WTC11 (cell line): ENCODE results near the gene GSDME. TPM values are rescaled to one million over a fixed set of nuclear protein-coding genes. Genes with fewer than 3 reads are reported as not detected.

ENCODE experiments used
- ATAC-seq: fragments of 200-7000 bp; cut with Tn5 transposase; 2 replicates; pipeline ENCODE4 v1.10.0; 2021; ENCODE audit warnings: mild to moderate bottlenecking, moderate library complexity
- CTCF ChIA-PET: fragments of 300-600 bp; sonication (Branson Sonifier 250); formaldehyde crosslinking; loops from one replicate; lab custom pipeline; 2021; ENCODE audit warnings: antibody characterized with exemption; lab: Charles Lee
- POLR2A ChIA-PET: fragments of 350-600 bp; sonication (Branson Sonifier 250); formaldehyde crosslinking; loops from one replicate; lab custom pipeline; 2021; ENCODE audit warnings: antibody characterized with exemption; lab: Charles Lee
- DNase-seq: peaks from one replicate; pipeline ENCODE4 v3.0.0; 2021; ENCODE audit warnings: low spot score
- H3K27ac Mint-ChIP-seq: 2 replicates; pipeline ENCODE4 v1.8.0; 2021; ENCODE audit warnings: mixed read lengths
- H3K27me3 Mint-ChIP-seq: 2 replicates; pipeline ENCODE4 v1.8.0; 2021; ENCODE audit warnings: low read depth, mild to moderate bottlenecking, moderate library complexity, mixed read lengths
- H3K36me3 Mint-ChIP-seq: 2 replicates; pipeline ENCODE4 v1.8.0; 2021; ENCODE audit warnings: mixed read lengths
- H3K4me1 Mint-ChIP-seq: 2 replicates; pipeline ENCODE4 v1.8.0; 2022; ENCODE audit warnings: mixed read lengths
- H3K4me3 Mint-ChIP-seq: 2 replicates; pipeline ENCODE4 v1.8.0; 2021; ENCODE audit warnings: mild to moderate bottlenecking, moderate library complexity, mixed read lengths
- H3K9me3 Mint-ChIP-seq: 2 replicates; pipeline ENCODE4 v1.8.0; 2021; ENCODE audit warnings: mixed read lengths
- ATF1 ChIP-seq: sonication (generic); formaldehyde crosslinking; IDR thresholded peaks from 2 replicates; pipeline ENCODE4 v1.8.1; 2023; ENCODE audit warnings: mild to moderate bottlenecking, moderate library complexity, missing genetic modification reagents
- E2F4 ChIP-seq: sonication (generic); formaldehyde crosslinking; IDR thresholded peaks from 2 replicates; pipeline ENCODE4 v1.8.1; 2022; ENCODE audit warnings: low read depth, mild to moderate bottlenecking, moderate library complexity, missing genetic modification reagents, borderline replicate concordance
- ELF4 ChIP-seq: sonication (generic); formaldehyde crosslinking; IDR thresholded peaks from 2 replicates; pipeline ENCODE4 v1.8.1; 2022; ENCODE audit warnings: low read depth, mild to moderate bottlenecking, moderate library complexity, missing genetic modification reagents
- ESRRA ChIP-seq: sonication (generic); formaldehyde crosslinking; IDR thresholded peaks from 2 replicates; pipeline ENCODE4 v1.8.1; 2022; ENCODE audit warnings: mild to moderate bottlenecking, missing genetic modification reagents, borderline replicate concordance
- GABPB1 ChIP-seq: sonication (generic); formaldehyde crosslinking; IDR thresholded peaks from 2 replicates; pipeline ENCODE4 v1.8.1; 2023; ENCODE audit warnings: mild to moderate bottlenecking, missing genetic modification reagents
- GRHL2 ChIP-seq: fragments of 250-450 bp; sonication (Bioruptor Pico); IDR thresholded peaks from 2 replicates; pipeline ENCODE4 v1.8.0; 2022; ENCODE audit warnings: mild to moderate bottlenecking, moderate library complexity; ENCODE audit not compliant: insufficient replicate concordance, severe bottlenecking
- MXD4 ChIP-seq: fragments of 250-450 bp; sonication (Bioruptor Pico); IDR thresholded peaks from 2 replicates; pipeline ENCODE4 v1.8.0; 2021; ENCODE audit warnings: mild to moderate bottlenecking, moderate library complexity, borderline replicate concordance
- RELA ChIP-seq: sonication (generic); formaldehyde crosslinking; IDR thresholded peaks from 2 replicates; pipeline ENCODE4 v1.8.1; 2022; ENCODE audit warnings: missing genetic modification reagents, mild to moderate bottlenecking, borderline replicate concordance
- SMAD4 ChIP-seq: sonication (generic); formaldehyde crosslinking; IDR thresholded peaks from 2 replicates; pipeline ENCODE4 v1.8.0; 2022; ENCODE audit warnings: mild to moderate bottlenecking, missing genetic modification reagents
- TEAD1 ChIP-seq: sonication (generic); formaldehyde crosslinking; IDR thresholded peaks from 2 replicates; pipeline ENCODE4 v1.8.0; 2022; ENCODE audit warnings: mild to moderate bottlenecking, missing genetic modification reagents
- TP53 ChIP-seq: sonication (generic); formaldehyde crosslinking; IDR thresholded peaks from 2 replicates; pipeline ENCODE4 v1.8.1; 2023; ENCODE audit warnings: mild to moderate bottlenecking, missing genetic modification reagents
- USF2 ChIP-seq: sonication (generic); formaldehyde crosslinking; IDR thresholded peaks from 2 replicates; pipeline ENCODE4 v1.8.1; 2023; ENCODE audit warnings: mild to moderate bottlenecking, missing genetic modification reagents, moderate library complexity
- ZBTB21 ChIP-seq: sonication (generic); formaldehyde crosslinking; IDR thresholded peaks from 2 replicates; pipeline ENCODE4 v1.8.1; 2023; ENCODE audit warnings: mild to moderate bottlenecking, missing genetic modification reagents, borderline replicate concordance
- ZNF396 ChIP-seq: fragments of 250-450 bp; sonication (Bioruptor Pico); IDR thresholded peaks from 2 replicates; pipeline ENCODE4 v1.8.0; 2021; ENCODE audit warnings: mild to moderate bottlenecking, moderate library complexity, borderline replicate concordance
- ZNF423 ChIP-seq: fragments of 250-450 bp; sonication (Bioruptor Pico); IDR thresholded peaks from 2 replicates; pipeline ENCODE4 v2.1.2; 2022; ENCODE audit warnings: mild to moderate bottlenecking, moderate library complexity
- ZNF425 ChIP-seq: fragments of 250-450 bp; sonication (Bioruptor Pico); conservative IDR thresholded peaks from 2 replicates; pipeline ENCODE4 v1.9.0; 2021; ENCODE audit warnings: mild to moderate bottlenecking
- total RNA-seq: library from RNA; stranded (reverse); gene quantifications from 3 replicates; pipeline ENCODE4 v1.2.3, GENCODE V29; 2021
- TF ChIP-seq, protein P1 (sequence below): sonication (generic); formaldehyde crosslinking; IDR thresholded peaks from 2 replicates; pipeline ENCODE4 v1.8.1; 2022; ENCODE audit warnings: missing genetic modification reagents, borderline replicate concordance
- TF ChIP-seq, protein P2 (sequence below): sonication (generic); formaldehyde crosslinking; IDR thresholded peaks from 2 replicates; pipeline ENCODE4 v1.8.0; 2022; ENCODE audit warnings: mild to moderate bottlenecking, missing genetic modification reagents
- TF ChIP-seq, protein P3 (sequence below): sonication (generic); formaldehyde crosslinking; IDR thresholded peaks from 2 replicates; pipeline ENCODE4 v1.8.1; 2023; ENCODE audit warnings: mild to moderate bottlenecking, missing genetic modification reagents, borderline replicate concordance
- TF ChIP-seq, protein P4 (sequence below): sonication (generic); formaldehyde crosslinking; IDR thresholded peaks from 2 replicates; pipeline ENCODE4 v1.8.0; 2022; ENCODE audit warnings: mild to moderate bottlenecking, missing genetic modification reagents

GSDME gene
- total RNA-seq, 1 experiment from 2014 or later = 4.8 TPM

DNA sequence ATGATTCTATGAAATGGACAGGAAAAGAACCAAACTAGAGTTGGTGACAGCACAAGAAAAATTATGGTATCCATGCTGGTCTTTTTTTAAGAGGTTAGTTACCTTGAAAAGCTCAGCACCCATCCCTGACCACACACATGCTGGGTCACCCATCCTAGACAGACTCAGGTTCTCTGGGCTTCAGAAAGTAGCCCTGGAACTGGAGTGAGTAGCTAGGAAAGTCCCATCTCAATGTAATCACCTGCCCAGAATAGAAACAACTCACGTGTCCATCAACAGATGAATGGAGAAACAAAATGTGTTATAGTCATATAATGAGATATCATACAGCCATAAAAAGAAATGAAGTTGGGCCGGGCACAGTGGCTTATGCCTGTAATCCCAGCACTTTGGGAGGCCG is 37.0 kb downstream of the GSDME start:
- H3K36me3 Mint-ChIP-seq = no peaks in the 10 kb centered on the region
- ATAC-seq (no peak), DNase-seq (no peak)
- no peak overlapping the region for H3K4me3 Mint-ChIP-seq
- CTCF ChIA-PET = interaction anchor here (0.6 kb wide), 1 partner anchor 56 kb away, joined by 4 read pairs; no protein-coding TSS in a partner anchor
- POLR2A ChIA-PET = no interaction called here
- TF ChIP-seq, protein P1, sequence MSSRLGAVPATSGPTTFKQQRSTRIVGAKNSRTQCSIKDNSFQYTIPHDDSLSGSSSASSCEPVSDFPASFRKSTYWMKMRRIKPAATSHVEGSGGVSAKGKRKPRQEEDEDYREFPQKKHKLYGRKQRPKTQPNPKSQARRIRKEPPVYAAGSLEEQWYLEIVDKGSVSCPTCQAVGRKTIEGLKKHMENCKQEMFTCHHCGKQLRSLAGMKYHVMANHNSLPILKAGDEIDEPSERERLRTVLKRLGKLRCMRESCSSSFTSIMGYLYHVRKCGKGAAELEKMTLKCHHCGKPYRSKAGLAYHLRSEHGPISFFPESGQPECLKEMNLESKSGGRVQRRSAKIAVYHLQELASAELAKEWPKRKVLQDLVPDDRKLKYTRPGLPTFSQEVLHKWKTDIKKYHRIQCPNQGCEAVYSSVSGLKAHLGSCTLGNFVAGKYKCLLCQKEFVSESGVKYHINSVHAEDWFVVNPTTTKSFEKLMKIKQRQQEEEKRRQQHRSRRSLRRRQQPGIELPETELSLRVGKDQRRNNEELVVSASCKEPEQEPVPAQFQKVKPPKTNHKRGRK (CRISPR knock-in tag) = no peak
- TF ChIP-seq GRHL2 (no peak), USF2 (CRISPR knock-in tag) (no peak), SMAD4 (CRISPR knock-in tag) (no peak), ZNF396 (CRISPR knock-in tag) (no peak), GABPB1 (CRISPR knock-in tag) (no peak), ESRRA (no peak), ATF1 (CRISPR knock-in tag) (no peak), ELF4 (CRISPR knock-in tag) (no peak), TP53 (CRISPR knock-in tag) (no peak), ZNF423 (no peak), ZNF425 (CRISPR knock-in tag) (no peak), MXD4 (no peak), RELA (CRISPR knock-in tag) (no peak), TEAD1 (CRISPR knock-in tag) (no peak), ZBTB21 (CRISPR knock-in tag) (no peak), E2F4 (CRISPR knock-in tag) (no peak)
- TF ChIP-seq, protein P2, sequence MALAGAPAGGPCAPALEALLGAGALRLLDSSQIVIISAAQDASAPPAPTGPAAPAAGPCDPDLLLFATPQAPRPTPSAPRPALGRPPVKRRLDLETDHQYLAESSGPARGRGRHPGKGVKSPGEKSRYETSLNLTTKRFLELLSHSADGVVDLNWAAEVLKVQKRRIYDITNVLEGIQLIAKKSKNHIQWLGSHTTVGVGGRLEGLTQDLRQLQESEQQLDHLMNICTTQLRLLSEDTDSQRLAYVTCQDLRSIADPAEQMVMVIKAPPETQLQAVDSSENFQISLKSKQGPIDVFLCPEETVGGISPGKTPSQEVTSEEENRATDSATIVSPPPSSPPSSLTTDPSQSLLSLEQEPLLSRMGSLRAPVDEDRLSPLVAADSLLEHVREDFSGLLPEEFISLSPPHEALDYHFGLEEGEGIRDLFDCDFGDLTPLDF = no peak
- TF ChIP-seq, protein P3, sequence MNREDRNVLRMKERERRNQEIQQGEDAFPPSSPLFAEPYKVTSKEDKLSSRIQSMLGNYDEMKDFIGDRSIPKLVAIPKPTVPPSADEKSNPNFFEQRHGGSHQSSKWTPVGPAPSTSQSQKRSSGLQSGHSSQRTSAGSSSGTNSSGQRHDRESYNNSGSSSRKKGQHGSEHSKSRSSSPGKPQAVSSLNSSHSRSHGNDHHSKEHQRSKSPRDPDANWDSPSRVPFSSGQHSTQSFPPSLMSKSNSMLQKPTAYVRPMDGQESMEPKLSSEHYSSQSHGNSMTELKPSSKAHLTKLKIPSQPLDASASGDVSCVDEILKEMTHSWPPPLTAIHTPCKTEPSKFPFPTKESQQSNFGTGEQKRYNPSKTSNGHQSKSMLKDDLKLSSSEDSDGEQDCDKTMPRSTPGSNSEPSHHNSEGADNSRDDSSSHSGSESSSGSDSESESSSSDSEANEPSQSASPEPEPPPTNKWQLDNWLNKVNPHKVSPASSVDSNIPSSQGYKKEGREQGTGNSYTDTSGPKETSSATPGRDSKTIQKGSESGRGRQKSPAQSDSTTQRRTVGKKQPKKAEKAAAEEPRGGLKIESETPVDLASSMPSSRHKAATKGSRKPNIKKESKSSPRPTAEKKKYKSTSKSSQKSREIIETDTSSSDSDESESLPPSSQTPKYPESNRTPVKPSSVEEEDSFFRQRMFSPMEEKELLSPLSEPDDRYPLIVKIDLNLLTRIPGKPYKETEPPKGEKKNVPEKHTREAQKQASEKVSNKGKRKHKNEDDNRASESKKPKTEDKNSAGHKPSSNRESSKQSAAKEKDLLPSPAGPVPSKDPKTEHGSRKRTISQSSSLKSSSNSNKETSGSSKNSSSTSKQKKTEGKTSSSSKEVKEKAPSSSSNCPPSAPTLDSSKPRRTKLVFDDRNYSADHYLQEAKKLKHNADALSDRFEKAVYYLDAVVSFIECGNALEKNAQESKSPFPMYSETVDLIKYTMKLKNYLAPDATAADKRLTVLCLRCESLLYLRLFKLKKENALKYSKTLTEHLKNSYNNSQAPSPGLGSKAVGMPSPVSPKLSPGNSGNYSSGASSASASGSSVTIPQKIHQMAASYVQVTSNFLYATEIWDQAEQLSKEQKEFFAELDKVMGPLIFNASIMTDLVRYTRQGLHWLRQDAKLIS (CRISPR knock-in tag) = no peak
- TF ChIP-seq, protein P4, sequence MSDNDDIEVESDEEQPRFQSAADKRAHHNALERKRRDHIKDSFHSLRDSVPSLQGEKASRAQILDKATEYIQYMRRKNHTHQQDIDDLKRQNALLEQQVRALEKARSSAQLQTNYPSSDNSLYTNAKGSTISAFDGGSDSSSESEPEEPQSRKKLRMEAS (CRISPR knock-in tag) = no peak
- no peaks in the 10 kb centered on the region for H3K27me3 Mint-ChIP-seq
- H3K4me1 Mint-ChIP-seq = peaks cover 38% of the 10 kb centered on the region
- no peak overlapping the region for H3K27ac Mint-ChIP-seq
- H3K9me3 Mint-ChIP-seq = no peaks in the 10 kb centered on the region
